ENCODE data around the gene PPME1. TPM values are rescaled to one million over a fixed set of nuclear protein-coding genes. Genes with fewer than 3 reads are reported as not detected.

Gene PPME1
- total RNA-seq, 1 experiment from 2014 or later = 47.9 TPM

DNA sequence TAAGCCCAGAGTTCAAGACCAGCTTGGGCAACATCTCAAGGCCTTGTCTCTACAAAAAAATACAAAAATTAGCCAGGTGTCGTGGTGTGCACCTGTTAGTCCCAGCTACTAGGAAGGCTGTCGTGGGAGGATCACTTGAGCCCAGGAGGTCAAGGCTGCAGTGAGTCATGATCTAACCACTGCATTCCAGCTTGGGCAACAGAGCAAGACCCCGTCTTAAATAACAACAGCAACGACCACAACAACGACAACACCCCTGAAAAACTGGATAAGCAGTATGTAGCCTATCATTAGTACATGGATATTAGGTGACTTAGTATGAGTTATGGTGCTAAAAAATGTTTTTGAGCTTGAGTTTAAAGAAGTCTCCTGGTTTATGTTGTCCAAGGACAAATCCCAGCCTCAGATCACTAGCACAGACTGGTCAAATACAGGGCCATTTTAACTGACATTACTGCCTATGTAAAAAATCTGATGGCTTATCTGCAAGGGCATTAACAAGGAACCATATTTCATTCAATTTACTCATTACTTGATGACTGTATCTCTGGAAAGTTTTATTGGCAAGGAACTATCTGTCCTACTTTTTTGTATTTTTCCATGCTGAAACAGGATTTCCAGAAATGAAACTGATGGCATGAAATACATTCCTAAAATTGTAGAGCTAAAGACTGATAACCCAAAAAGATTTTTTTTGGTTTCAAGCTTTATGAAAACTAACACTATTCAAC lies 23.7 kb upstream of the PPME1 start:
- in situ Hi-C loops (cut with HindIII; ENCODE audit: low pct_unique_long_range_greater_than_20kb, low sequenced_read_pairs) = no loop called here

DNA sequence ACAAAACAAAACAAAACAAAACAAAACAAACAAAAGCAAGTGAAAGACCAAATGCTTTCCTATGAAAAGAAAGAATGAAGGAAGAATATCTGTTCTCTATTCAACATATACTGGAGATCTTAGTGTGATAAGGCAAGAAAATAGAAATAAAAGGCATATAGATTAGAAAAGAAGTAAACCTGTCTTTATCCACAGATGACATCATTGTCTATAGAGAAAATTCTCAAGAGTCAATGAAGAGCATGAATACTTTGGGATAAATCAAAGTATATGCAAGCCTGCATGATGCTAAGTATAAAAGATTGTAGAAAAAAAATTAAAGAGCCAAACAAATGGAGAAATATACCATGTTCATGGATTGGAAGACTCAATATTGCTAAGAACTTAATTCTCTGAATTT lies 17.9 kb upstream of the PPME1 start:
- in situ Hi-C loops (cut with HindIII; ENCODE audit: low pct_unique_long_range_greater_than_20kb, low sequenced_read_pairs) = no loop called here

More for the DNA sequence above, 23.7 kb upstream of the PPME1 start:
- no peak for DNase-seq (ENCODE audit: low read depth, low spot score)

DNA sequence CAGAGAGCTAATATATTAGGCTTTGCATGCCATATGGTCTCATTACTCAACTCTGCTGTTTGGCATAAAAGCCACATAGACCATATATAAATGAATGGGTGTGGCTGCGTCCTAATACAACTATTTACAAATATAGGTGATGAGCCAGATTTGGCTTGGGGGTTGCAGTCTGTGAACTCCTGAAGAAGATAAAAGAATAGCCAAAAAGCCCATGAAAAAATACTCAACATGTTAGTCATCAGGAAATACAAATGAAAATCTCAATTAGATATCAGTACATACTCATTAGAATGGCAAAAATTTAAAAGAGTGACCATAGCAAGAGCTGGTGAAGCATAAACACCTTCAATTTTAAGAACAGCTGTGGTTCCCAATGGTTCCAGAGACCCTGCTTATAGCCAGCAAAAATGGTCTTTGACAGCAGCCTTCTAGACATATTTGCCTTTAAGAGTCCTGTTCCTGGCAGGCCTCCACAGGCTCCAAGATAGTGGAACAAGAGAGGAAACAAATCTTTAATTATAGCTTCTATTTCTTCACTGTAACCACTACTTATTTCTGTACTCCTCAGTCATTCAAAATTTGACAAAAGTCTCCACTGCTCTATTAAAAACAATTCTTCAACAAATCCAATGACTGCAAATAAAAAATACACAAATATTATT lies 16.3 kb upstream of the PPME1 start:
- in situ Hi-C loops (cut with HindIII; ENCODE audit: low pct_unique_long_range_greater_than_20kb, low sequenced_read_pairs) = no loop called here
- no peak for DNase-seq (ENCODE audit: low read depth, low spot score)

More for the DNA sequence above, 17.9 kb upstream of the PPME1 start:
- no peak for DNase-seq (ENCODE audit: low read depth, low spot score)

DNA sequence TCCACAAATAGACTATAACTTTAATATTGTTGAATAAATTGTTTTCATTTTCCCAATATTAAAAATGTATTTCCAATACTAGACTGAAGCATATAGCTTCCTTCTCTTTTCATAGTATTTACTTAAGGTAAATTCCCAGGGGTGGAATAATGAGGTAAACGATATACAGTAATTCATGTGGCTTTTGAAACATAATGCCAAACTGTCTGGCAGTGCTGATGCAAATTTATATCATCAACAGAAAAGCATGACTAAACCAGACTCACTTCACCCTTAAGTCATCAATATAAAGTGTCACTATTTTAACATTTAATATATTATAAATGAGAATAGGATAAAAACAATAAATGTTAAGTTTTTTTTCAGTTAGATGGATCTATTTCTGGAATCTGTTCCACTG lies 13.9 kb upstream of the PPME1 start:
- no peak for DNase-seq (ENCODE audit: low read depth, low spot score)
- in situ Hi-C loops (cut with HindIII; ENCODE audit: low pct_unique_long_range_greater_than_20kb, low sequenced_read_pairs) = no loop called here

DNA sequence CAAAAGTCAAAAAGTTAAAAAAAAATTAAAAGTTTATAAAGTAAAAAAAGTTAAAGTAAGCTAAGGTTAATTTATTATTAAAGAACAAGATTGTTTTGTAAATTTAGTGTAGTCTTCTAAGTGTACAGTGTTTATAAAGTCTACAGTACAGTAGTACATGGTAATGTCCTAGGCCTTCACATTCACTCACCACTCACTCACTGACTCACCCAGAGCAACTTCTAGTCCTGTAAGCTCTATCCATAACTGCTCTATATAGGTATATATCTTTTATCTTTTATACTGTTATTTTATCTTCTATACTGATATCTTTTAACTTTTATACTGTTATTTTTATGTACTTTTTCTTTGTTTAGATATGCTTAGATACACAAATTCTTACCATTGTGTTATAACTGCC lies 11.4 kb upstream of the PPME1 start:
- DNase-seq (ENCODE audit: low read depth, low spot score) = no peak
- in situ Hi-C loops (cut with HindIII; ENCODE audit: low pct_unique_long_range_greater_than_20kb, low sequenced_read_pairs) = no loop called here

DNA sequence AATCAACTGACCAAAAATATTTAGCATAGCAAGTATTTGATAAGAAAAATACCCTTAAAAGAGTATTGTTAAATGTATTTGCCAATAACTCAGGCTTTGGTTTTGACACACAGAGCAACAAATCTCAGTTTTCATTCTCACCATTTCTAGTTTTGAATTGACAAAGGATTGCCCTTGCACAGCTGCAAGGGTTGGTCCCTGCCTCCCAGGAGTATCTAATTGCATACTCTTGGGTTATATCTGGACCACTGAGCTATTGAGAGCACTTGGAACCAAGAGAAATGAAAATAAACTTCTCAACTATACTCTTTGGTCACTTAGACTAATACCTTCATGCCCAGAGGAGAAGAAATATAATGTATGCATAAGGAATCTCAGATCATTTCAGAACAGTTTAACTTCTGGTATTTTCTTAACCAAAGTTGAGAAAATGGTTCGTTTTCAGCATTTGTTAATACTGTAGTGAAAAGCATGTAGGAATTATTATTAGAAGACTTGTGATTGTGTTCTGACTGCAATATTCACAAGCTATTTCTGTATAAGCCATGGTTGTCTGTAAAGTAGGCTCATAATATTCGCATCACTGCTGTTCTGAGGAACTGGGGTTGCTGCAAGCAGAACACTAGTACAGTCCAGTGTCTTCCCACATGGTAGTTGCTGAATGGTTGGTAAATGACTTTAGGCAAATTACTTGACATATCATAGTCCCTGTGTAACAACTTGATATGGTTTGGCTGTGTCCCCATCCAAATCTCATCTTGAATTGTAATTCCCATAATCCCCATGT lies 8.2 kb upstream of the PPME1 start:
- no peak for DNase-seq (ENCODE audit: low read depth, low spot score)
- in situ Hi-C loops (cut with HindIII; ENCODE audit: low pct_unique_long_range_greater_than_20kb, low sequenced_read_pairs) = no loop called here

DNA sequence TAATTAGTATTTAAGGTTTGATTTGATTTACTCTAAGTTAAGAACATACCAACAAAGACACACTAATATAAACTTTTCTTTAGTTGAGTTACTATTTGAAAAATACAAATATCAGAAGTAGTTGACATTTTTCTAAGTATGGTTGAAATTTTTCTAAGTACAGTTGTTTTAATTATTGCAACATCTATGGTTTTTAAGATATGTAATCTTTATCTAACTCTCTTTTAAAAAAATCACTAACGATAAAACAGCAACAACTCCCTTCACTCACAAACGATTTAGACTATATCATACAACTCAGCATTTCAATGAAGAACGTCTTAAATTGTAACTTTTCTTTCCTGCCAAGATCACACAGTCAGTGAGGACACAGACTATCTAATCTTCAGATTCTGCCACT lies 2.3 kb upstream of the PPME1 start:
- in situ Hi-C loops (cut with HindIII; ENCODE audit: low pct_unique_long_range_greater_than_20kb, low sequenced_read_pairs) = no loop called here
- no peak for DNase-seq (ENCODE audit: low read depth, low spot score)

DNA sequence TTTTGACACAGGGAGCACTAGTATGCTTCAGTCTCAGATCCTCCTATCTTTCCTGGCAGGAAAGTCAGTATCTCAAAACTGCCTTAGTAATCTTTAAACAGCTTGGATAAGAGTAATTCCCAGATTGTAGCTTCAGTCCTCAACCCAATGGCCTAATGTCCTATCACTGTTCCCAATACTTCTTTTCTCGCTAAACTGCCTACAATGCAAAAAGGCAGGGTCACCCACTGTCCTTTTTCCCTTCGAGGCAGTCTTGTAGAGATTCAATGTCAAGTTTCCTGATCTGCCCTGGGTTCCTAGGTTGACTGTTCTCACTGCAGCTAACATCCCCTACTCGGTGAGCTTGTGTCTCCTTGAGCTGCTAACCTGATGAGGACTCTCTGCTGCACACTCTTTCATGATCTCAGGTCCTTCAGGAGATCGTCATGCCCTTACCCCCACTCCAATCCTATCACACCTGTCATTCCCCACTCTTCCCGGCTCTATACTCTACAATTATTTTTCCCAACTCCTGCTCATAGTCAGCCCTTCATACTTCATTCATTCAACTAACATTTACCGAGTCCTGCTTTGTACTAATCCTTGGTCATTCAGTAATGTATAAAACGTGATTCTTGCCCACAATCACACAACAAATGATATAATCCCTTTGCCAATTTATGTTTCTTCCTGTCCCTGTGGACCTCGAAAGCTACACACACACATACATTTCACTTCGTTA lies 1.2 kb upstream of the PPME1 start:
- DNase-seq (ENCODE audit: low read depth, low spot score) = no peak
- in situ Hi-C loops (cut with HindIII; ENCODE audit: low pct_unique_long_range_greater_than_20kb, low sequenced_read_pairs) = no loop called here

DNA sequence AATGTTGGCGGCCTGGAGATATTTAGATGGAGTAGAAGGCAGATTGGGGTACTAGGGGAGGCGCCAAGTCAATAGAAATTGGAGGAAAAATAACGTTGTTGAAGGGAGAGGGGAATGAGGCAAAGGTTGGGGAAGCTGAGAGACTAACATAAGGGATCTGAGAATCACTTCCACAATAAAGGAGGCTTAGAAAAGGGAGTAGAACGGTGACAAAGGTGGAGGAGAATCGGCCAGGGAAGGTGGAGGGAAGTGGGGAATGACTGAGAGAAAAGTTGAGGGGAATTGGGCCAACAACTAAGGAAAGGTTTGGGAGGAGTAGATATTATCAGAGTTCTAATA lies 510 bp downstream of the PPME1 start:
- in situ Hi-C loops (cut with HindIII; ENCODE audit: low pct_unique_long_range_greater_than_20kb, low sequenced_read_pairs) = no loop called here
- DNase-seq (ENCODE audit: low read depth, low spot score) = no peak

DNA sequence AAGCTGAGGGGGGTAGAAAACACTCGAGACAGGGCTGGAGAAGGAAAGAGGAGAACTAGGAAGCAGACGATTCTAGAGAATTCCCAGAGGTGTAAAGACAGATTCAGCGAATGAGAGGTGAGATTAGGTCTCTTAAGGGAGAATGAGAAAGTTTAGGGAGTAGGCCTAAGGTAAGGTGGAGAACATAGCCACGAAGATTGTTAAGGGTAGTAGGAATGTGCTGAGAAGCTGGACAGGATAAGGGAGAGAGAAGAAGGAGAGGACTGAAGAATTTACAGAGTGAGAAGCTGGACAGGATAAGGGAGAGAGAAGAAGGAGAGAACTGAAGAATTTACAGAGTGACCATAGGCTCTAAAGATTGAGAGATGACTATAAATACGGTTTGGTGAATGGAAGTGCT lies 908 bp downstream of the PPME1 start:
- in situ Hi-C loops (cut with HindIII; ENCODE audit: low pct_unique_long_range_greater_than_20kb, low sequenced_read_pairs) = no loop called here
- peak; percentile 24 for DNase-seq (ENCODE audit: low read depth, low spot score)

DNA sequence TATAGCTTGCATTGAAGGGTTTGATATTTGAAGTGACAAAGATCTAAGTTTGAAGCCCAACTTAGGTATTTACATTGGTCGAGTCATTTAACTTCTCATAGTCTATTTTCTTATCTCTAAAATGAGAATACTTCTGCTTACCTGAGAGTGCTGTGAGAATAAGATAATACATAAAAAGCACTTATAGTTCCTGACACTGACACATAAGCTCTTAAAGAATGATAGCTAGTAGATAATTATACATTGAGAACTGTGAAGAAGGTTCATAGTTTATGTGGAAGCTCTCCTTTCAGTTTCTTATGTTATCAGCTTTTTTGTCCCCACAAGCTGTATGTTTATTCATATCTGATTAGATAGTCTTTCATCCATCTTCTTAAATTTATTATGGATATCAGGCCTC lies 4.8 kb downstream of the PPME1 start:
- DNase-seq (ENCODE audit: low read depth, low spot score) = no peak
- in situ Hi-C loops (cut with HindIII; ENCODE audit: low pct_unique_long_range_greater_than_20kb, low sequenced_read_pairs) = no loop called here

DNA sequence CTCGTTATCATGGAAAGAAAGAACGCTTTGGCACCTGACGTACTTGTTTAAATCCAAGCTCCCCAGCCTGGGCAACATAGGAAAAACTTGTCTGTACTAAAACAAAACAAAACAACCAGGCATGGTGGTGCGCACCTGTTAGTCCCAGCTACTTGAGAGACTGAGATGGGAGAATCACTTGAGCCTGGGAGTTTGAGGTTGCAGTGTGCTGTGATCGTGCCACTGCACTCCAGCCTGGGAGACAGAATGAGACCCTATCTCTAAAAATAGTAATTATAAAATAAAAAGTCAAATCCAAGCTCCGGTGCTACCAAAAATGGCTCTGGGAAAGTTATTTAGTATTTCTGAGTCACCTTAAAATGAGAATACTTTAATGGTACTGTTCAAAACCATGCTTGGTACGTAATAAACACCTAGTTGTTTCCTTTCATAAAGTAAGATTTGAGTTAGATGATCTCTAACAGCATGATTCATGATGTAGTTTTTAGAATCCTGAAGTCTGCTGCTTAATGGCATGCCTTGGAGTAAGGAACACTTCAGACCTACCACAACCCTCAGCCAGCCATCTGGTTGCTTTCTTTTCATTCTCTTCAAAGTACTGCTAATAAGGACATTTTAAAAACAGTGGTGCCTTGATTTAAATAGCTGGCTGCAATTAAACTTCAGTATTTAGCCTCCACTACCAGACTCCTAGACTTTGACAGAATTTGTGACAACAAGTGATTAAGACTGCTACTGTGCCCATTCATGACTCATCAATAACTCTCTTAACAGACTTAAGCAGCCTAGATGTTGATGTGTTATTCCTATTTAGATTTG lies 8.4 kb downstream of the PPME1 start:
- in situ Hi-C loops (cut with HindIII; ENCODE audit: low pct_unique_long_range_greater_than_20kb, low sequenced_read_pairs) = no loop called here
- DNase-seq (ENCODE audit: low read depth, low spot score) = no peak

DNA sequence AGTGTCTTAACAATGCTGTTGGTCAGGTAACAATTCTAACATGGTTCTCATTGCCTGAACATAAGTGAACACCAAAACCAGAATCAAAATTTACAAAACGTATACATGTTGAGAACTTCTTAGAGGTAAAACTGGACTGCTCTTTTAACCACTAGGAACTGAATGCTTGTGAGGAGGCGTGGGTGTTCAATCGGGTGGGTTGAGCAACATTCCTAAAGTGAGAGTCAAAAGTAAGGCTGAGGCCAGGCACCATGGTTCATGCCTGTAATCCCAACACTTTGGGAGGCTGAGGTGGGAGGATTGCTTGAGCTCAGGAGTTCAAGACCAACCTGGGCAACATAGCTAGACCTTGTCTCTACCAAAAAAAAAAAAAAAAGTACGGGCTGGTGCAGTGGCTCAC lies 11.5 kb downstream of the PPME1 start:
- DNase-seq (ENCODE audit: low read depth, low spot score) = no peak

DNA sequence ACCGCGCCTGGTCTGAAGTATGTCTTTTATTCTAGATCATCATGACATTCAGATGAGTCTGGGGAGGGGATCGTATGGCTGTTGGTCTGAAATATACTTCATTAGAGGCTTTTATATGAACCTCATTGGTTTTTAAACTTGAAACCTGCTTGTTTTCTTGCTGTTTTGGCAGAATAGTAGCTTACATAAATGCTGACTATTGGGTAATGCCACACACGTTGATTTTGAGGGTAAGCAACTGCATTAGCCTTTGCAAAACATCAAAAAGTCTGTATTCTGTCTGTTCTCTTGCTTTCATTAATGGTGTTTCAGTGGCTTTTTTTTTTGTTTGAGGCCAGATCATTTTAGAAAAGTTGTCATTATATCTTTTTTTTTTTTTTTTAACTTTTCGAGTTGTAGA lies 14.2 kb downstream of the PPME1 start:
- in situ Hi-C loops (cut with HindIII; ENCODE audit: low pct_unique_long_range_greater_than_20kb, low sequenced_read_pairs) = no loop called here
- no peak for DNase-seq (ENCODE audit: low read depth, low spot score)

More for the DNA sequence above, 11.5 kb downstream of the PPME1 start:
- in situ Hi-C loops (cut with HindIII; ENCODE audit: low pct_unique_long_range_greater_than_20kb, low sequenced_read_pairs) = no loop called here

DNA sequence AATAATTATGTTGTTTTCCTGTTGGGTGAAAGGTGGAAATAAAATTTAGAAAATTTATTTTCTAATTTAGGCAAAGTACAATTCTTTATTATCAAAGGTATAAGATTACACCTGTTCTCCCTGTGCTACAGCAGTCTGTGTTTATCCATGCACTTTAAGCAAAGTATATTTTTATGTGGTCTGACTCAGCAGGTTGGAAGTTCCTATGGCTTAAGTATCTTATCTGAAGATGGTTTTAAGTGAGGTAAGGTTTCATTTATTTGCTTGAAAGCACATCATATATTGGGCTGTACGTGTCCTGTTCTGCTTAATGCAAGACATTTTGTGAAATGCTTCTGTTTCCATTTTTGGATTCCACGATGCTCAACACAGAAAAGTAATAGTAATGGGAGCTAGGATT lies 14.6 kb downstream of the PPME1 start:
- DNase-seq (ENCODE audit: low read depth, low spot score) = no peak

DNA sequence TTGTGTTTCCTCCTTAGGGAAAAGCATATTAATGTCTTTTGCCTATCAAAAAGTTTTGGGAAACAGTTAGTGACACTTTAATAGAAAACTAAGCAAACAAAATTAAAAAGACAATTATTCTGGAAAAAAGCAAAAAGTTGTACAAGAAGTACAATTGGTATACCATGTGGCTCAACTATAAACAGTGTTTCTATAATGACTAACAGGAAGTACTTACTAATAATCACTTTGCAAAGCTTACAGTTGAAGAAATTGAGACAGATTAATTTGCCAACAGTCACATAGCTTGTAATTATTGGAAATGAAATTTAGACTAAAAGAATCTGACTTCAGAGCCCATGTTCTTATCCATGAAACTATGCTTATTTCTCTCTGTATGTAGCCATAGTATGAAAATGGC lies 24.7 kb downstream of the PPME1 start:
- in situ Hi-C loops (cut with HindIII; ENCODE audit: low pct_unique_long_range_greater_than_20kb, low sequenced_read_pairs) = no loop called here
- DNase-seq (ENCODE audit: low read depth, low spot score) = no peak

More for the DNA sequence above, 14.6 kb downstream of the PPME1 start:
- in situ Hi-C loops (cut with HindIII; ENCODE audit: low pct_unique_long_range_greater_than_20kb, low sequenced_read_pairs) = no loop called here

DNA sequence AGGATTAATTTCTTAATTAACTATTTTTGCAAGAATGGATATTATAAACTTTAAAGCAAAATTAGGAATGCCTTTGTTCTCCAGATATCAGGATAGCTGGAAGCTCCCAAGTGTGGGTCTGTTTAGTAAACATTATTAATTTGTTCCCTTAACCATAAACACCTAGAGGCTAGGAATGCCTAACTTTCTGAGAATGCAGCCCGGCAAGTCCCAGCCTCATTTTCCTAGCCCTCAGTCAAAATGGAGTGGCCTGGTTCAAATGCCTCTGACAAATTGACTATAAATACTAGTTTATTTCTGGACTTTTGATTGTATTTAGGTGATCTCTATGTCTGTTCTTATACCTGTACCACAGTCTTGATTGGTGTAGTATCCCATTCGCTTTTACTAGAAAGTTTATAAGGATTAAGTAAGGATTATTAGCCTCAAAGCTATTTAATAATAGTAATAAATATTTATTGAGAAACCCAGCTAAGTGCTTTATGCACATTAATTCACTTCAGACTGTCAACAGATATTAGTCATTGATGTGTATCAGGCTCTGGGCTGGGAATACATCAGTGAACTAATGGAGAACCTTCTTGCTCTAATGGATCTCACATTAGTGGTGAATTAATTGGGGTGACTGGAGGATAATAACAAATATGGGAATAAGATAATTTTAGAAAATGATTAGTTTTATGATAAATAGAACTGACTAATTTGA lies 25.8 kb downstream of the PPME1 start:
- DNase-seq (ENCODE audit: low read depth, low spot score) = no peak
- in situ Hi-C loops (cut with HindIII; ENCODE audit: low pct_unique_long_range_greater_than_20kb, low sequenced_read_pairs) = no loop called here
